Hematopoietic multipotent progenitor cell treated with erythropoietin and hydrocortisone succinate and interleukin-3 and kit ligand, for 4 days (in vitro differentiated cells): Measurements from ENCODE around the gene CYP4F3.
"Not testable (repeated sequence)": the region's sequence is repeated elsewhere in the genome, so short reads cannot be mapped to it uniquely, and the experiment has no call there.

Experiments used
- DNase-seq: peaks from one replicate; pipeline ENCODE4 v3.0.0-alpha.2; 2015

Gene CYP4F3

DNA sequence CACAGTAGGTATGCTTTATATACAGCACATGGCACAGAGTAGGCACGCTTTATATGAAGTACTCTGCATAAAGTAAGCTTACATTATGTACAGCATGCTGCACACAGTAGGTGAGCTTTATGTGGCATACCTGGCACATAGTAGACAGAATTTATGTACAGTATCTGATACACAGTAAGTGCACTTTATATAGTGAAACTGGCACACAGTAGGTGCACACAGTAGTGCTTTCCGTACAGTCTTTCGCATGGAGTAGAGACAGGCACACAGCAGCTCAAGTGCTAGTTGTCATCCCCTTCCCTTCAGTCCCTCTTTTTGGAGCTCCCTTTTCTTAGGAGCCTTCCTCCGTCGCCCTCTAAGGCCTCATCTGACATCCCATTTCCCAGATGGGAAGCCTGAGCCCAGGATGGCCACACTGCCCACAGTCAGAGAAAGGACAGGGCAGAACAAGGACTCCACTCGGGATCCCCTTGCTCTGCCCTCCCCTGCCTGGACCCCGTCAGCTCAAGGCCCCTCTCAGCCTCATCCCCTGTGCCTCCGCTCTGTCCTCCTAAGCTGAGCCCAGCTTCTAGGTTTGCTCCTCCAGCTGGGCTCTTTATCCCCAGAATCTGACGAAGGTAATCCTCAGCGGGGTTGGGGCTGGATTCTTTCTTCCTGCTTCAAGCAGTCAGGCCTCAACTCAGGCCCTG, 31.3 kb downstream of the CYP4F3 start:
- no peak for DNase-seq

GRCh38 chr19:15672580-15673175, 32.0 kb downstream of the CYP4F3 start, which contains the start of gene CYP4F12:
Gene CYP4F12, plus strand, starts transcription at chr19:15673087. Its CDS starts 443 bp downstream, at chr19:15673530.
- peak; percentile 89 for DNase-seq

DNA sequence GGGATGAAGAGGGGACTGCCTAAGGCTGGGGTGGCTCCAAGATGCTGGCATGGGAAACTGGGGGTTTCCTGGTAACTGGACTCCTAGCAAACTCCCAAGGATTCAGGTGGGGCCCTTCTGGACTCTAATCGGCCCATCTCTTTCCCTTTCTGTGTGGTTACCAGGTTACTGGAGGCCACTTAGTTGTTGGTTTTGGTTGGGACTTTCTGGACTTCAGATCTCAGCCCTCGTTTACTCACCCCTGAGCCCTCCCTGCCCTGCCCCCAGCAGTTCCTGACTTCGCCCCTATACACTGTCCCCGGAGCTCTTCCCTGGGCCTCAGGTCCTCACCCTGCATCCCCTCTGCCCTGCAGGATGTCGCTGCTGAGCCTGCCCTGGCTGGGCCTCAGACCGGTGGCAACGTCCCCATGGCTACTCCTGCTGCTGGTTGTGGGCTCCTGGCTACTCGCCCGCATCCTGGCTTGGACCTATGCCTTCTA, 32.5 kb downstream of the CYP4F3 start:
- DNase-seq = peak; percentile 9

GRCh38 chr19:15675560-15675959, 34.9 kb downstream of the CYP4F3 start:
- no peak for DNase-seq

- DNase-seq = no peak
Measured at GRCh38 chr19:15679089-15679488, 38.4 kb downstream of the CYP4F3 start.

DNA sequence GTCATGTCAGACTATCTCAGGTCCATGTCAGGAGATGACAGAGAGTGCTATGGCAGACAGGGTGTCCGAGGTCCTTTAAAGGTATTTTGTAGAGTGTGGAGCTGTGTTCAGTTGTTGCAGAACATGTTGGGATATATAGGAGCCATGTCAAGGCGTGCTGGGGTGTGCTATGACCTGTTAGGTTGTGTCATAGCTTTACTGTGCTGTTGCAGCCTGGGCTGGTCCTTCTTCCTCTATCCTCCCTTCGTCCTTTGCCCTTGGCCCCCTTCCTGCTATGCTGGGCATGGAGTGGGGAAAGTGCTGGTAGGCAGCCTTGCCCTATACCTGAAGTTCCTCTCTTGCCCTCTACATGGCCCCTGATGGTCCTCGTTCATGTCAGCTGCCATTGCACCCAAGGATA, 39.2 kb downstream of the CYP4F3 start:
- DNase-seq = not testable (repeated sequence)

GRCh38 chr19:15680478-15681322, 40.0 kb downstream of the CYP4F3 start:
- DNase-seq = no peak

DNA sequence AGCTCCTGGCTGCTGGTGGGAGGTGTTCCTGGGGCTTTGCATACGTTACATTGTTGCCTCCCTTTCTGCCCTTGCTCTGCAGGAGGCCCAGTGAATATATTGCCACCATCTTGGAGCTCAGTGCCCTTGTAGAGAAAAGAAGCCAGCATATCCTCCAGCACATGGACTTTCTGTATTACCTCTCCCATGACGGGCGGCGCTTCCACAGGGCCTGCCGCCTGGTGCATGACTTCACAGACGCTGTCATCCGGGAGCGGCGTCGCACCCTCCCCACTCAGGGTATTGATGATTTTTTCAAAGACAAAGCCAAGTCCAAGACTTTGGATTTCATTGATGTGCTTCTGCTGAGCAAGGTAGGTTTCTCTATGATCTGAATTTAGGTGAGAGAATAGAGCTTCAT, 42.7 kb downstream of the CYP4F3 start:
- no peak for DNase-seq

GRCh38 chr19:15684828-15685227, 44.1 kb downstream of the CYP4F3 start:
- peak; percentile 44 for DNase-seq

DNA sequence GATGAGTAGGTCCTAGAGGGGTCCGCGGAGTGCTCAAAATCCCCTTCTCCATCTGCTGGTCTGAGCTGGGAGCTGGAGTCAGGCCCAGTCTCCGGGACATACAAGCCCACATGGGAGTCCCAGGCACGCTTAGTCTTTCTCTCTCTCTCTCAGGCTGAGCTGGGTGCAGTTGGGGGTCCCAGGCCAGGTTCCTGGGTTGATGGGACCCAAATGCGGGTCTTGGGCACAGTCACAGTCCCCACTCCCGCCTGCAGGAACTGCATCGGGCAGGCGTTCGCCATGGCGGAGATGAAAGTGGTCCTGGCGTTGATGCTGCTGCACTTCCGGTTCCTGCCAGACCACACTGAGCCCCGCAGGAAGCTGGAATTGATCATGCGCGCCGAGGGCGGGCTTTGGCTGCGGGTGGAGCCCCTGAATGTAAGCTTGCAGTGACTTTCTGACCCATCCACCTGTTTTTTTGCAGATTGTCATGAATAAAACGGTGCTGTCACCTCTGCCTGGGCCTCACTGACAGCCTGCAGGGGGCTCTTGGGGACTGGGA, 56.0 kb downstream of the CYP4F3 start:
- no peak for DNase-seq

GRCh38 chr19:15701757-15702533, 61.2 kb downstream of the CYP4F3 start:
- no peak for DNase-seq

GRCh38 chr19:15702534-15702930, 61.8 kb downstream of the CYP4F3 start:
- DNase-seq = peak; percentile 95
